Thoracic aorta (tissue), 2 donors: ENCODE data around the gene B3GAT2. TPM values are rescaled to one million over a fixed set of nuclear protein-coding genes. Genes with fewer than 3 reads are reported as not detected.

Experiments used
- ATAC-seq: fragments of 150-250 bp; one replicate; pipeline ENCODE4 v1.8.0; 2017; ENCODE audit warnings: low read depth; ENCODE audit not compliant: insufficient number of reproducible peaks, low FRiP score
- DNase-seq: peaks from one replicate; pipeline ENCODE4 v3.0.0-alpha.2; 2020; ENCODE audit warnings: low spot score
- H3K27ac ChIP-seq, 2 donors: fragments of 200-600 bp; sonication (generic); 1 replicate in 1 of 2; 2 replicates in 1 of 2; pipeline ENCODE4 v1.5.1; 2016; ENCODE audit warnings: mild to moderate bottlenecking in 2 of 2, moderate library complexity in 2 of 2
- H3K27me3 ChIP-seq: fragments of 200-600 bp; sonication (generic); replicated peaks from 2 replicates; pipeline ENCODE4 v1.6.0; 2016; ENCODE audit warnings: mild to moderate bottlenecking; ENCODE audit not compliant: insufficient read depth
- H3K36me3 ChIP-seq: fragments of 200-600 bp; sonication (generic); one replicate; pipeline ENCODE4 v1.5.1; 2016
- H3K4me1 ChIP-seq, 2 donors: fragments of 200-600 bp; sonication (generic); 1 replicate in 1 of 2; 2 replicates in 1 of 2; pipeline versions ENCODE4 v1.5.1 to v1.6.0; 2016; ENCODE audit warnings: low read depth in 2 of 2, mild to moderate bottlenecking in 1 of 2; ENCODE audit not compliant: control insufficient read depth in 1 of 2
- H3K4me3 ChIP-seq: fragments of 200-600 bp; sonication (generic); 2 replicates; pipeline ENCODE4 v1.5.1; 2016; ENCODE audit warnings: mild to moderate bottlenecking
- H3K9me3 ChIP-seq: fragments of 200-600 bp; sonication (generic); 2 replicates; pipeline ENCODE4 v1.5.1; 2016
- total RNA-seq, 2 donors: library from RNA; depleted of rRNA; stranded (reverse); fragments of >200 nt; gene quantifications; one replicate each; pipeline versions ENCODE4 v1.1.0 to v1.2.3, GENCODE V29; 2016
- TF ChIP-seq, protein P1 (sequence below): fragments of 200-600 bp; sonication (generic); IDR thresholded peaks from one replicate; pipeline ENCODE4 v1.5.1; 2019; ENCODE audit warnings: antibody characterized with exemption

B3GAT2 gene
- total RNA-seq, 2 donors from 2014 or later = not detected

DNA sequence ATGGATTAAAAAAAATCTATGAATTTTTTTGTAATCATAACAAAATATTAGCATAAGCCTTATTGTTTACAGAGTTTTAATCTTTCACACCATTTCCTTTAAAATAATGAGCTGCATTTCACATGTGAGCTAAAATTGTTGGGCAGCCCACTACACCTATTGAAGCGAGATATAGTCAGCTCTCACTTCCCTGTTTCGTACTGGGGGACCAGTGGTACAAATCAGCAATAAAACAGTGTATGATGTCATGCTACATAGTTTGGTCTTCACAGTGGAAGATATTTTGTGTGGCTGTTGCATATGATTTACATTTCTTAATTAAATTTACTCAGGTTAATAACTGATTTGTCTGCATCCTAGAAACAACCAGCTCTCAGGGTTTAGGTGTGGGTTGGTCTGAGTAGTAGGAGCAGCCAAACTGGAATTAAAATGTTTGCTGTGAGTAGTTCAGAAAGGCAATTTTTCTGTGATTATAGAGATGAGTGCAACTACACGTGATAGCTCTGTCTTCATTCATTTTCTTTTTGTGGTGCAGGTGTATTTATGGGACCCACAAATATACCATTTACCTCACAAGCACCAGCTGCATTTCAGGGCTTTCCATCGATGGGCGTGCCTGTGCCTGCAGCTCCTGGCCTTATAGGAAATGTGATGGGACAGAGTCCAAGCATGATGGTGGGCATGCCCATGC is 99.3 kb downstream of the B3GAT2 start:
- H3K36me3 ChIP-seq = peaks cover 4% of the 10 kb centered on the region
- TF ChIP-seq, protein P1, sequence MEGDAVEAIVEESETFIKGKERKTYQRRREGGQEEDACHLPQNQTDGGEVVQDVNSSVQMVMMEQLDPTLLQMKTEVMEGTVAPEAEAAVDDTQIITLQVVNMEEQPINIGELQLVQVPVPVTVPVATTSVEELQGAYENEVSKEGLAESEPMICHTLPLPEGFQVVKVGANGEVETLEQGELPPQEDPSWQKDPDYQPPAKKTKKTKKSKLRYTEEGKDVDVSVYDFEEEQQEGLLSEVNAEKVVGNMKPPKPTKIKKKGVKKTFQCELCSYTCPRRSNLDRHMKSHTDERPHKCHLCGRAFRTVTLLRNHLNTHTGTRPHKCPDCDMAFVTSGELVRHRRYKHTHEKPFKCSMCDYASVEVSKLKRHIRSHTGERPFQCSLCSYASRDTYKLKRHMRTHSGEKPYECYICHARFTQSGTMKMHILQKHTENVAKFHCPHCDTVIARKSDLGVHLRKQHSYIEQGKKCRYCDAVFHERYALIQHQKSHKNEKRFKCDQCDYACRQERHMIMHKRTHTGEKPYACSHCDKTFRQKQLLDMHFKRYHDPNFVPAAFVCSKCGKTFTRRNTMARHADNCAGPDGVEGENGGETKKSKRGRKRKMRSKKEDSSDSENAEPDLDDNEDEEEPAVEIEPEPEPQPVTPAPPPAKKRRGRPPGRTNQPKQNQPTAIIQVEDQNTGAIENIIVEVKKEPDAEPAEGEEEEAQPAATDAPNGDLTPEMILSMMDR = no peak
- no peaks in the 10 kb centered on the region for H3K9me3 ChIP-seq

DNA sequence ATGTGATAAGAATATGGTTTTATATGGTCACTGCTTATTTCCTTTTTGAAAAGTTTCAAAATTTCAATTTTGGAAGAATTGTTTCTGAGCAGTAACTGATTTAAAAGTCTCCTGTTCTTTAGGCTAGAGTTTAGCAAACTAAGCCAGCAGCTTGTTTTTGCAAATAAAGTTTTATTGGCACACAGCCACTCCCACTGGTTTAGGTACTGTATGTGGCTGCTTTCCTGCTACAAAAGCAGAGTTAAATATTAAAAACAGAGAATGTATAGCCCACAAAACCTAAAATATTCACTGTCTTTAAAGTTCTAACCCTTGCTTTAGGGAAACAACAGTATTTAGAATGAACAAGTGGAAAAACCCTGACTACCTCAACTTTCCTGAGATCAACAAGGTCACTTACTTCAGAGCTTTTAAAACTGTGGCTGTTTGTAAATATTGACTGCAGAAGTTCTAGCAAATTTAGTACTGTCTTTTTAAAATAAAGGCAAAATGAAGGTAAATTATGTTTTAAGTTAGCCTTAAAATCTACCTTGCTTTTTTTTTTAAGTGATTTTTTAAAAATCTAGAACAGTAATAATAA is 104.1 kb downstream of the B3GAT2 start:
- Histone ChIP-seq H3K36me3 (peaks cover 1% of the 10 kb centered on the region), H3K4me3 (no peak overlapping the region), H3K27ac (no peak overlapping the region), H3K27me3 (no peaks in the 10 kb centered on the region), H3K4me1 (no peaks in the 10 kb centered on the region), H3K9me3 (no peaks in the 10 kb centered on the region)
- TF ChIP-seq, protein P1 = no peak
- no peak for ATAC-seq
- no peak for DNase-seq

More for the DNA sequence above, 99.3 kb downstream of the B3GAT2 start:
- H3K4me1 ChIP-seq = no peaks in the 10 kb centered on the region
- ATAC-seq (no peak), DNase-seq (no peak)
- no peak overlapping the region for H3K4me3 ChIP-seq
- H3K27me3 ChIP-seq = no peaks in the 10 kb centered on the region
- no peak overlapping the region for H3K27ac ChIP-seq

DNA sequence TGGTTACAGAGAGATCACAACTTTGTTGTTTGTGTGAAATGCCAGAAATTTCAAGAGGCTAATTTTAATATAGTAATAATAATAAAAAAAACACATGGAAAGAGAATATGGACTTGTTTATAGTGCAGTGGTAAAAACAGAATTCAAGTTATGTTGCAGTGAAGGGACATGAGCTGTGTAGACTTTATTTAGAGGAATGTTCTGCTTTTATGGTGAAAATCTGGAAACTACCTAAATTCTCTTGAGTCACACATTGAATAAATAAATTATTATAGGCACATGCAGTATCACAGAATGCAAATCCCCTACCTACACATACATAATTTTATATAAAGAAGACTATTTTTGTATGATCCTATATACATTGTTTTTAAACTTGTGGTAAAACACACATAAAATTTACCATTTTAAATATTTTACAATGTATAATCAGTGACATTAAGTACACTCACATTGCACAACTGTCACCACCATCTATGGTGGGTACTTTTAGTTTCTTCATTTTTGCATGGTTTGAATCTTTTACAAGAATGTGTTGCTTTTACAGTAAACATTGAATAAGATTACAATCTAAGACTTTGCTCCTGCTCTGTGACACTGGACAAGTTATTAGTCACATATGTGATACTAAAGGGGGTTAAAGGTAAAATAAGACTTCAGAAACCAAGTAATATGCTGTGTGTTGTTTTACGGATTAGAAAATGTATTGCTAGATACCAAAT is 107.4 kb downstream of the B3GAT2 start:
- H3K4me3 ChIP-seq = no peak overlapping the region
- H3K27ac ChIP-seq = no peak overlapping the region
- ATAC-seq (no peak), DNase-seq (no peak)
- no peaks in the 10 kb centered on the region for H3K9me3 ChIP-seq
- TF ChIP-seq, protein P1 = no peak
- no peaks in the 10 kb centered on the region for H3K4me1 ChIP-seq
- no peaks in the 10 kb centered on the region for H3K27me3 ChIP-seq
- H3K36me3 ChIP-seq = no peaks in the 10 kb centered on the region

DNA sequence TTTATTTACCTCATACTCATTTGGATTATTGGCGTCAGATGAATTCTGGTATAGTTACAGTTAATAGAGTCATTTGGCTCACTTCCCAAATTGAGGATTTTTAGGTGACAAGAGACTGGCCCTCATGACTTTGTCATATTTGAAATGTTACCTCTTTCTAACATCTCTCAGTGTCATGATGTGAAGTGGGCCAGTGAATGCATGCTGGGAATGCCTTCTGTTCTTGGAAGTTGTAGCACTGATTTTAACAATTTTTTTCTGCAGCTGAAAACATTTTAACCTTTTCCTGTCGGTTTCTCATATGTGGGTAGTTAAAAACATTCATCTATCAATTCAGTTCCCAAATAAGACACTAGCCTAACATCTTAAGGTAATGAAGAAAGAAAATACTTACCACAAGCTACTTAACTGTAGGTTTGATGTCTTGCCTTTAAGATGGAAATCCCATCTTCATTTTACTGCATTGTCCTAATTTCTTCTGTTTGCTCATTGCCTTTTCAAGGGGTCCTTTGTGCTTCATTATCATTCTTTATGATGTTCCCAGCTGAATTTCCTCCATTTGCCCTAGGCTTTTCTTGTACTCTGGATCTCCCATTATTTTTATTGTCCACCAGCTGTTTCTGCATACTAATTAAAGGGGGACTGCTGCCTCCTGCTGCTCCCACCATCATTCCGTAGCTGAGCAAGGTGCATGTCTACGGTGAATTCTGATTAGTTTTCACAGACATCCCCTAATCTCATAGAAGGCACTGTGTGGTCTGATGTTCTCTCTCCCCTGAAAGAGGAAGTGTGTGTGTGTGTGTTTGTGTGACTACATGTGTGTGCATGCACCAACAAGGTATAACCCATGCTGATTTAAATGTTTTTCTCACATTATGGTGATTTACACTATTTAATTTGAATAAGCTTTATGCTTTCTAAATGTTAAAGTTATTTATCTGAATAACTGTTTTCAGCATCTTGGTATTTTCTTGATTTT is 109.5 kb downstream of the B3GAT2 start:
- Histone ChIP-seq H3K9me3 (no peaks in the 10 kb centered on the region), H3K27ac (no peak overlapping the region), H3K36me3 (no peaks in the 10 kb centered on the region), H3K4me3 (no peak overlapping the region), H3K27me3 (no peaks in the 10 kb centered on the region), H3K4me1 (no peaks in the 10 kb centered on the region)
- TF ChIP-seq, protein P1 = no peak
- no peak for DNase-seq
- no peak for ATAC-seq
